Endothelial cell (in vitro differentiated cells): Measurements from ENCODE around the gene NAGPA. TPM values are rescaled to one million over a fixed set of nuclear protein-coding genes. Genes with fewer than 3 reads are reported as not detected.
A peak's percentile ranks its signal among the peaks of the same experiment; 100 is the strongest.

Source experiments
- DNase-seq: peaks from one replicate; pipeline ENCODE4 v3.0.0; 2021; ENCODE audit warnings: low spot score
- H3K27ac Mint-ChIP-seq: one replicate; pipeline ENCODE4 v1.8.0; 2021; ENCODE audit warnings: mixed read lengths, inconsistent platforms; ENCODE audit not compliant: unreplicated experiment
- H3K27me3 Mint-ChIP-seq: one replicate; pipeline ENCODE4 v1.8.0; 2021; ENCODE audit warnings: mild to moderate bottlenecking, moderate library complexity, mixed read lengths, inconsistent platforms; ENCODE audit not compliant: unreplicated experiment
- H3K36me3 Mint-ChIP-seq: one replicate; pipeline ENCODE4 v1.8.0; 2021; ENCODE audit warnings: mild to moderate bottlenecking, low read depth, mixed read lengths, inconsistent platforms; ENCODE audit not compliant: unreplicated experiment
- H3K4me1 Mint-ChIP-seq: one replicate; pipeline ENCODE4 v1.8.0; 2021; ENCODE audit warnings: mild to moderate bottlenecking, mixed read lengths, inconsistent platforms; ENCODE audit not compliant: unreplicated experiment
- H3K4me3 Mint-ChIP-seq: one replicate; pipeline ENCODE4 v1.8.0; 2021; ENCODE audit warnings: mild to moderate bottlenecking, mixed read lengths, inconsistent platforms; ENCODE audit not compliant: unreplicated experiment
- H3K9me3 Mint-ChIP-seq: one replicate; pipeline ENCODE4 v1.8.0; 2021; ENCODE audit warnings: mixed read lengths, inconsistent platforms; ENCODE audit not compliant: unreplicated experiment
- CTCF ChIP-seq: fragments of 200-600 bp; sonication (generic); IDR thresholded peaks from one replicate; pipeline ENCODE4 v1.5.0; 2021; ENCODE audit warnings: antibody characterized with exemption; ENCODE audit not compliant: unreplicated experiment
- total RNA-seq: library from RNA; stranded (reverse); fragmentation: NEBNext Ultra II Directional; extraction: Animal tissue kit (Norgen Biotek cat#: 25700); gene quantifications from one replicate; pipeline ENCODE4 v1.2.1, GENCODE V29; 2021; ENCODE audit not compliant: unreplicated experiment

NAGPA gene
- total RNA-seq, 1 donor from 2014 or later, result 10.2 TPM

- DNase-seq, result no peak
- no peaks in the 10 kb centered on the region for H3K4me1 Mint-ChIP-seq
- no peaks in the 10 kb centered on the region for H3K9me3 Mint-ChIP-seq
- TF ChIP-seq CTCF, result no peak
- H3K4me3 Mint-ChIP-seq, result no peak overlapping the region
- no peak overlapping the region for H3K27ac Mint-ChIP-seq
- H3K36me3 Mint-ChIP-seq, result peaks cover 3% of the 10 kb centered on the region
- H3K27me3 Mint-ChIP-seq, result peaks cover 8% of the 10 kb centered on the region
Observed at GRCh38 chr16:5027086-5027485, 6.6 kb downstream of the NAGPA start.

GRCh38 chr16:5026664-5027063 lies 7.1 kb downstream of the NAGPA start:
- Mint-ChIP-seq H3K27ac (no peak overlapping the region), H3K27me3 (peaks cover 8% of the 10 kb centered on the region), H3K9me3 (no peaks in the 10 kb centered on the region), H3K4me3 (no peak overlapping the region), H3K4me1 (no peaks in the 10 kb centered on the region), H3K36me3 (peaks cover 3% of the 10 kb centered on the region)
- no peak for DNase-seq
- TF ChIP-seq CTCF, result no peak

- Mint-ChIP-seq H3K36me3 (peaks cover 3% of the 10 kb centered on the region), H3K4me1 (no peaks in the 10 kb centered on the region), H3K27ac (no peak overlapping the region), H3K27me3 (peaks cover 8% of the 10 kb centered on the region), H3K9me3 (no peaks in the 10 kb centered on the region), H3K4me3 (no peak overlapping the region)
- no peak for TF ChIP-seq CTCF
- peak; percentile 55 for DNase-seq
Observed at GRCh38 chr16:5025171-5025632, 8.5 kb downstream of the NAGPA start.

DNA sequence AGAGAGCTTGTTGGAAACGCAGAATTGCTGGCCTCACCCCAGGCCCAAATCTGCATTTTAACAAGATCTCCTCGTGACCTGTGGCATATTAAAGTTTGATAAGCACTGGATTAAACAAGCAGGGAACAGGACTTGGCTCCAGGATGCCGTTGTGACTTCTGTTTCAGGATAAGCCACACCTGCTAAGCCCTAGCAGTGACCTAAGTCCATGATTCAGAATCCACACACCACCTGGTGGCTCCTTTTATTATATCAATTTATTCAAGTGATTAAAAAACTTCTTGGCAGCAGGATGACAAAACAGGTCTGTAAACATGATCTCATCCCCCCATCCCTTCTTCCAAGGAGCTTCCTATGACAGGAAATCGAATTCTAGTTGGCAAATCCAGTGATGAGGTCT lies 9.1 kb downstream of the NAGPA start:
- H3K27ac Mint-ChIP-seq, result no peak overlapping the region
- peaks cover 8% of the 10 kb centered on the region for H3K27me3 Mint-ChIP-seq
- H3K36me3 Mint-ChIP-seq, result peaks cover 3% of the 10 kb centered on the region
- no peaks in the 10 kb centered on the region for H3K4me1 Mint-ChIP-seq
- no peak for DNase-seq
- no peak overlapping the region for H3K4me3 Mint-ChIP-seq
- TF ChIP-seq CTCF, result no peak
- no peaks in the 10 kb centered on the region for H3K9me3 Mint-ChIP-seq

GRCh38 chr16:5022521-5022920 lies 11.2 kb downstream of the NAGPA start:
- H3K27ac Mint-ChIP-seq, result no peak overlapping the region
- no peaks in the 10 kb centered on the region for H3K9me3 Mint-ChIP-seq
- no peaks in the 10 kb centered on the region for H3K4me1 Mint-ChIP-seq
- peaks cover 8% of the 10 kb centered on the region for H3K27me3 Mint-ChIP-seq
- TF ChIP-seq CTCF, result no peak
- peaks cover 2% of the 10 kb centered on the region for H3K36me3 Mint-ChIP-seq
- DNase-seq, result no peak
- H3K4me3 Mint-ChIP-seq, result no peak overlapping the region
